H9 (cell line): Measurements from ENCODE around the gene GPR146. TPM values are rescaled to one million over a fixed set of nuclear protein-coding genes. Genes with fewer than 3 reads are reported as not detected.

Experiments
- DNase-seq: peaks from one replicate; pipeline ENCODE4 v3.0.0-alpha.2; 2017
- H2AFZ ChIP-seq: one replicate; pipeline ENCODE4 v1.6.1; 2013; ENCODE audit warnings: mild to moderate bottlenecking, low read length, control low read depth, moderate library complexity
- H2AK5ac ChIP-seq: 2 replicates; pipeline ENCODE4 v1.6.1; 2013; ENCODE audit warnings: low read length, control low read depth, mixed read lengths; ENCODE audit not compliant: insufficient read length
- H2BK120ac ChIP-seq: one replicate; pipeline ENCODE4 v1.6.1; 2013; ENCODE audit warnings: low read depth, mild to moderate bottlenecking, low read length, control low read depth, inconsistent platforms; ENCODE audit not compliant: poor library complexity, severe bottlenecking
- H2BK12ac ChIP-seq: 2 replicates; pipeline ENCODE4 v1.6.1; 2013; ENCODE audit warnings: low read length, control low read depth, mixed read lengths, low read depth; ENCODE audit not compliant: insufficient read length
- H2BK15ac ChIP-seq: 2 replicates; pipeline ENCODE4 v1.6.1; 2013; ENCODE audit warnings: low read depth, low read length, control low read depth
- H2BK20ac ChIP-seq: one replicate; pipeline ENCODE4 v1.6.1; 2013; ENCODE audit warnings: low read depth, mild to moderate bottlenecking, low read length, control low read depth, inconsistent platforms; ENCODE audit not compliant: poor library complexity, severe bottlenecking
- H2BK5ac ChIP-seq: 2 replicates; pipeline ENCODE4 v1.6.1; 2013; ENCODE audit warnings: low read length, control low read depth, mixed read lengths; ENCODE audit not compliant: insufficient read length
- H3K14ac ChIP-seq: 2 replicates; pipeline ENCODE4 v1.6.1; 2013; ENCODE audit warnings: low read length, control low read depth; ENCODE audit not compliant: insufficient read depth
- H3K18ac ChIP-seq: 2 replicates; pipeline ENCODE4 v1.6.1; 2013; ENCODE audit warnings: low read depth, mild to moderate bottlenecking, mixed read lengths, low read length, control low read depth; ENCODE audit not compliant: insufficient read length
- H3K23ac ChIP-seq: 2 replicates; pipeline ENCODE4 v1.6.1; 2013; ENCODE audit warnings: low read length, control low read depth, mixed read lengths, low read depth; ENCODE audit not compliant: insufficient read length
- H3K23me2 ChIP-seq: 2 replicates; pipeline ENCODE4 v1.6.1; 2013; ENCODE audit warnings: low read depth, mild to moderate bottlenecking, mixed read lengths, low read length, control low read depth; ENCODE audit not compliant: insufficient read length, poor library complexity, severe bottlenecking
- H3K27ac ChIP-seq: 2 replicates; pipeline ENCODE4 v1.5.1; 2013; ENCODE audit warnings: low read length, control low read depth, mixed read lengths, low read depth; ENCODE audit not compliant: insufficient read length
- H3K27me3 ChIP-seq: 2 replicates; pipeline ENCODE4 v1.6.1; 2013; ENCODE audit warnings: low read length, control low read depth, inconsistent platforms; ENCODE audit not compliant: insufficient read depth
- H3K4ac ChIP-seq: 2 replicates; pipeline ENCODE4 v1.6.1; 2013; ENCODE audit warnings: low read depth, mild to moderate bottlenecking, control low read depth, inconsistent platforms, low read length, moderate library complexity
- H3K4me1 ChIP-seq: 2 replicates; pipeline ENCODE4 v1.6.1; 2013; ENCODE audit warnings: low read length, control low read depth, inconsistent platforms; ENCODE audit not compliant: insufficient read depth
- H3K4me2 ChIP-seq: 2 replicates; pipeline ENCODE4 v1.6.1; 2013; ENCODE audit warnings: low read length, control low read depth, mixed read lengths; ENCODE audit not compliant: insufficient read length, insufficient read depth
- H3K56ac ChIP-seq: 2 replicates; pipeline ENCODE4 v1.6.1; 2013; ENCODE audit warnings: low read depth, mild to moderate bottlenecking, mixed read lengths, low read length, control low read depth; ENCODE audit not compliant: insufficient read length
- H3K79me1 ChIP-seq: 2 replicates; pipeline ENCODE4 v1.6.1; 2013; ENCODE audit warnings: low read depth, mild to moderate bottlenecking, moderate library complexity, low read length, control low read depth, inconsistent platforms; ENCODE audit not compliant: insufficient read depth, poor library complexity, severe bottlenecking
- H3K79me2 ChIP-seq: 2 replicates; pipeline ENCODE4 v1.6.1; 2013; ENCODE audit warnings: low read length, control low read depth, inconsistent platforms; ENCODE audit not compliant: insufficient read depth
- H3K9ac ChIP-seq: 2 replicates; pipeline ENCODE4 v1.6.1; 2013; ENCODE audit warnings: low read length, control low read depth, mixed read lengths; ENCODE audit not compliant: insufficient read length; ENCODE audit errors: extremely low read depth
- H3K9me3 ChIP-seq: one replicate; pipeline ENCODE4 v1.6.1; 2013; ENCODE audit warnings: low read depth, low read length, inconsistent platforms; ENCODE audit not compliant: control insufficient read depth
- H3T11ph ChIP-seq: one replicate; pipeline ENCODE4 v1.6.1; 2013; ENCODE audit warnings: mild to moderate bottlenecking, low read length, control low read depth, inconsistent platforms
- H4K20me1 ChIP-seq: one replicate; pipeline ENCODE4 v1.6.1; 2013; ENCODE audit not compliant: control insufficient read depth, insufficient read length, insufficient read depth
- H4K5ac ChIP-seq: 2 replicates; pipeline ENCODE4 v1.6.1; 2013; ENCODE audit warnings: low read depth, mild to moderate bottlenecking, mixed read lengths, low read length, control low read depth; ENCODE audit not compliant: insufficient read length
- H4K8ac ChIP-seq: replicated peaks from 2 replicates; pipeline ENCODE4 v1.6.1; 2013; ENCODE audit warnings: low read length, control low read depth, mixed read lengths, low read depth; ENCODE audit not compliant: insufficient read length
- H4K91ac ChIP-seq: 2 replicates; pipeline ENCODE4 v1.6.1; 2013; ENCODE audit warnings: low read depth, mild to moderate bottlenecking, moderate library complexity, mixed read lengths, low read length, control low read depth; ENCODE audit not compliant: insufficient read length
- H3K27ac Mint-ChIP-seq, 3 experiments: 2 replicates in 2 of 3; 3 replicates in 1 of 3; pipeline ENCODE4 v1.8.0; 2020 to 2021; ENCODE audit warnings: mixed read lengths in 3 of 3, mild to moderate bottlenecking in 1 of 3, moderate library complexity in 1 of 3
- H3K27me3 Mint-ChIP-seq: 2 replicates; pipeline ENCODE4 v1.8.0; 2021; ENCODE audit warnings: low read depth, mild to moderate bottlenecking, moderate library complexity, mixed read lengths
- H3K36me3 Mint-ChIP-seq, 3 experiments: 2 replicates in 2 of 3; 3 replicates in 1 of 3; pipeline ENCODE4 v1.8.0; 2020 to 2021; ENCODE audit warnings: low read depth in 3 of 3, mixed read lengths in 3 of 3; ENCODE audit not compliant: insufficient read depth in 1 of 3
- H3K4me1 Mint-ChIP-seq, 2 experiments: 2 replicates each; pipeline ENCODE4 v1.8.0; 2020; ENCODE audit warnings: mixed read lengths in 2 of 2
- H3K4me3 Mint-ChIP-seq, 2 experiments: 2 replicates in 1 of 2; 3 replicates in 1 of 2; pipeline ENCODE4 v1.8.0; 2020 to 2021; ENCODE audit warnings: mild to moderate bottlenecking in 2 of 2, mixed read lengths in 2 of 2, moderate library complexity in 1 of 2
- H3K9me3 Mint-ChIP-seq, 2 experiments: 2 replicates in 1 of 2; 3 replicates in 1 of 2; pipeline ENCODE4 v1.8.0; 2020; ENCODE audit warnings: mild to moderate bottlenecking in 2 of 2, mixed read lengths in 2 of 2, moderate library complexity in 1 of 2
- WGBS: extraction: QIAGEN DNeasy Blood & Tissue Kit; methylation state at CpG from one replicate; pipeline ENCODE4 v1.1.7; 2013; ENCODE audit warnings: missing lambda C conversion rate, low lambda C conversion rate, mixed read lengths; ENCODE audit not compliant: insufficient read length; ENCODE audit errors: extremely low coverage; 5-methylcytosine and 5-hydroxymethylcytosine counted together
- total RNA-seq: library from RNA; stranded (reverse); gene quantifications from 2 replicates; pipeline ENCODE4 v1.2.1, GENCODE V29; 2021
- TF ChIP-seq, protein P1 (sequence below): fragments of 200-600 bp; sonication (generic); conservative IDR thresholded peaks from 3 replicates; pipeline ENCODE4 v1.8.0; 2021; ENCODE audit warnings: antibody characterized with exemption, mild to moderate bottlenecking

GPR146 gene
- total RNA-seq, 1 experiment from 2014 or later, result 1.4 TPM

DNA sequence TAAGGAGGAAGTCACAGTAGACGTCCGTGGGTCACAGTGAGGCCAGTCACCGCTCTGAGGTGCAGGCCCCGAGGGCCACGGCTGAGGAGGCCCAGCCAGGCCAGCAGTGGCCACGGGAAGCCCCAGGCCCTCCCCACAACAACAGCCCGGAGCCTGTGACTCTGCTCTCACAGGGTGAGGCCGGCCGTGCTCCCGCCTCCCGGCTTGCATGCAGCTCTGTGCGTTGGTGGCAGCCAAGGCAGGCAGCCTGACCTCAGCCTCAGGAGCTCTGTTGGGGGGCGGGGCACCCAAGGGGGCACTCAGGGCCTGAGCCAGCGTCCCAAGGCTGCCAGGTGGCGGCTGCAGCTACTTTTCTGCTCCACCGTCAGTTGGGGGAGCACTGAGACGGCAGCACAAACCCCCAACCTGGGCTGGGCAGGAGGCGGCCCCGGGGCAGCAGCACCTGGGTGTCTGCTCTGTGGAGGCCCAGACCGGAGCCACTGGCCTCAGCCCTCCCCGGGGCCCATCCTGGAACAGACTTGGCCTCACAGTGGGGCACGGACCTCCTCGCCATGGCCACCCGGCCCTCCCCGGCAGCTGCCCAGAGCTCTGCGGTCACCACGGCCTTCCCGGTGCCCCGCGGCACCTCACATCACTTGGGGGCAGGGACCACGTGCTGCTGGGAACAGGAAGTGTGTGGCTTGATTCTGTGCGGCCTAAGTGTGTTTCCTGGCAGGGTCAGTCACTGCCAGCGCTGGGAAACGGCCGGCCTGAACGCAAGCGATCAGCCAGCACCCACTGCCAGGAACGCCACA lies 48.1 kb upstream of the GPR146 start:
- Histone ChIP-seq H2AK5ac (no peak overlapping the region), H2BK120ac (no peak overlapping the region), H3K56ac (no peak overlapping the region), H3K4me1 (no peaks in the 10 kb centered on the region), H3K4ac (no peak overlapping the region), H2BK20ac (no peak overlapping the region), H4K91ac (no peak overlapping the region), H3K79me2 (no peaks in the 10 kb centered on the region), H3K9ac (no peak overlapping the region), H3K27me3 (no peaks in the 10 kb centered on the region), H4K20me1 (no peaks in the 10 kb centered on the region), H2BK12ac (no peak overlapping the region), H4K8ac (no peak overlapping the region), H2BK15ac (no peak overlapping the region), H3K27ac (no peak overlapping the region), H3K18ac (no peak overlapping the region), H2AFZ (no peak overlapping the region), H4K5ac (no peak overlapping the region), H3K23ac (no peak overlapping the region), H3K14ac (no peak overlapping the region; the same call in 1 of the 2 replicates), H3K9me3 (no peaks in the 10 kb centered on the region), H3K23me2 (no peaks in the 10 kb centered on the region), H2BK5ac (no peak overlapping the region), H3K79me1 (no peaks in the 10 kb centered on the region), H3K4me2 (no peak overlapping the region), H3T11ph (no peak overlapping the region)
- peaks cover 0 to 10% (median 9%) of the 10 kb centered on the region in 3 experiments; a peak in 4 of 7 replicates for H3K36me3 Mint-ChIP-seq
- DNase-seq, result no peak
- no peaks in the 10 kb centered on the region for H3K9me3 Mint-ChIP-seq
- no peak overlapping the region for H3K27ac Mint-ChIP-seq
- TF ChIP-seq, protein P1, sequence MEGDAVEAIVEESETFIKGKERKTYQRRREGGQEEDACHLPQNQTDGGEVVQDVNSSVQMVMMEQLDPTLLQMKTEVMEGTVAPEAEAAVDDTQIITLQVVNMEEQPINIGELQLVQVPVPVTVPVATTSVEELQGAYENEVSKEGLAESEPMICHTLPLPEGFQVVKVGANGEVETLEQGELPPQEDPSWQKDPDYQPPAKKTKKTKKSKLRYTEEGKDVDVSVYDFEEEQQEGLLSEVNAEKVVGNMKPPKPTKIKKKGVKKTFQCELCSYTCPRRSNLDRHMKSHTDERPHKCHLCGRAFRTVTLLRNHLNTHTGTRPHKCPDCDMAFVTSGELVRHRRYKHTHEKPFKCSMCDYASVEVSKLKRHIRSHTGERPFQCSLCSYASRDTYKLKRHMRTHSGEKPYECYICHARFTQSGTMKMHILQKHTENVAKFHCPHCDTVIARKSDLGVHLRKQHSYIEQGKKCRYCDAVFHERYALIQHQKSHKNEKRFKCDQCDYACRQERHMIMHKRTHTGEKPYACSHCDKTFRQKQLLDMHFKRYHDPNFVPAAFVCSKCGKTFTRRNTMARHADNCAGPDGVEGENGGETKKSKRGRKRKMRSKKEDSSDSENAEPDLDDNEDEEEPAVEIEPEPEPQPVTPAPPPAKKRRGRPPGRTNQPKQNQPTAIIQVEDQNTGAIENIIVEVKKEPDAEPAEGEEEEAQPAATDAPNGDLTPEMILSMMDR, result no peak
- H3K27me3 Mint-ChIP-seq, result no peaks in the 10 kb centered on the region; the same call in 1 of the 2 replicates
- no peak overlapping the region for H3K4me3 Mint-ChIP-seq
- no CpG with 5 or more reads among the region's 38 CpGs for WGBS
- peaks cover 2 to 20% of the 10 kb centered on the region in 2 experiments; a peak in 3 of 4 replicates for H3K4me1 Mint-ChIP-seq
